Measurements from ENCODE around the gene FAM193A. TPM values are rescaled to one million over a fixed set of nuclear protein-coding genes. Genes with fewer than 3 reads are reported as not detected.
"Not testable (repeated sequence)": the region's sequence is repeated elsewhere in the genome, so short reads cannot be mapped to it uniquely, and the experiment has no call there.

FAM193A gene
- total and polyA plus RNA-seq, 11 donors = 9.7 to 21.0 (median 16.3) TPM

GRCh38 chr4:2733001-2733843 is 196.8 kb downstream of the FAM193A start:
- DNase-seq (no peak), ATAC-seq (peak in 1 of 4 donors; percentile 38)
- no peak overlapping the region for H3K4me3 ChIP-seq
- TF ChIP-seq CTCF (IDR thresholded peaks at IDR 0.05) = no peak
- no peak for TF ChIP-seq POLR2A (IDR thresholded peaks at IDR 0.05)
- H3K36me3 ChIP-seq = peaks cover 0 to 52% (median 44%) of the 10 kb centered on the region in 9 donors
- intact Hi-C loops (cut with DNase I) = no loop called here
- H3K27me3 ChIP-seq = no peaks in the 10 kb centered on the region
- peaks cover 0 to 14% (median 4%) of the 10 kb centered on the region in 12 donors for H3K9me3 ChIP-seq
- 87 to 89% (median 89%) methylated on average over 18 to 21 of the region's 21 CpGs for WGBS, 4 donors
- H3K27ac ChIP-seq = no peak overlapping the region
- H3K4me1 ChIP-seq = peaks cover 0 to 7% (median 0%) of the 10 kb centered on the region in 12 donors

GRCh38 chr4:2733844-2734574 is 197.6 kb downstream of the FAM193A start:
- TF ChIP-seq POLR2A (IDR thresholded peaks at IDR 0.05) (no peak), CTCF (IDR thresholded peaks at IDR 0.05) (no peak)
- intact Hi-C loops (cut with DNase I) = no loop called here
- ATAC-seq = peak in 1 of 4 donors; percentile 11

DNA sequence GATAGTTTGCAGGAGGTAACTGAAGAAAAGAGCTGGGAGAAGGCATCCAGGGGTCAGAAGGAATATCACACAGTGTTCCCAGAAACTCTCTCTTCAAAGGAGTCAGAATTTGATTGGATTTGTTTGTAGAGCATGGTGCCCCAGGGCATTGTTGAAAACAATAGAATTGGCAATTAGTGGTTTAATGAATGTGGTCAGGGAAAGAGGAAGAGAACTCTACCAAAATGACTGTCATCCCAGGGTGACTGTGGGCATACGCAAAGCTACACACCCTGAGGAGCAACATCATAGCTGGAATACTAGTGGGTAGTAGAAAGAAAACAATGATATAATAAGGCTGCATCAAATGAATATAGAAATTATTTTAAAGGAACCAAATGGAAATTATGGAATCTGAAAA is 198.2 kb downstream of the FAM193A start:
- 84 to 100% (median 95%) methylated on average over 1 of the region's 1 CpG for WGBS, 4 donors
- H3K9me3 ChIP-seq = peaks cover 0 to 14% (median 4%) of the 10 kb centered on the region in 12 donors
- TF ChIP-seq CTCF (IDR thresholded peaks at IDR 0.05) (no peak), POLR2A (IDR thresholded peaks at IDR 0.05) (no peak)
- H3K27me3 ChIP-seq = no peaks in the 10 kb centered on the region
- no peak for DNase-seq
- no peak overlapping the region for H3K4me3 ChIP-seq
- intact Hi-C loops (cut with DNase I) = no loop called here
- peaks cover 0 to 46% (median 37%) of the 10 kb centered on the region in 9 donors for H3K36me3 ChIP-seq
- H3K4me1 ChIP-seq = peaks cover 0 to 7% (median 0%) of the 10 kb centered on the region in 12 donors
- no peak for ATAC-seq
- no peak overlapping the region for H3K27ac ChIP-seq

More at GRCh38 chr4:2733844-2734574, 197.6 kb downstream of the FAM193A start:
- no peak for DNase-seq
- Histone ChIP-seq H3K4me1 (peaks cover 0 to 7% (median 0%) of the 10 kb centered on the region in 12 donors), H3K4me3 (no peak overlapping the region), H3K36me3 (peaks cover 0 to 52% (median 40%) of the 10 kb centered on the region in 9 donors), H3K27me3 (no peaks in the 10 kb centered on the region), H3K9me3 (peaks cover 0 to 14% (median 4%) of the 10 kb centered on the region in 12 donors), H3K27ac (no peak overlapping the region)
- WGBS, 4 donors = 84 to 100% (median 92%) methylated on average over 1 to 2 of the region's 2 CpGs

DNA sequence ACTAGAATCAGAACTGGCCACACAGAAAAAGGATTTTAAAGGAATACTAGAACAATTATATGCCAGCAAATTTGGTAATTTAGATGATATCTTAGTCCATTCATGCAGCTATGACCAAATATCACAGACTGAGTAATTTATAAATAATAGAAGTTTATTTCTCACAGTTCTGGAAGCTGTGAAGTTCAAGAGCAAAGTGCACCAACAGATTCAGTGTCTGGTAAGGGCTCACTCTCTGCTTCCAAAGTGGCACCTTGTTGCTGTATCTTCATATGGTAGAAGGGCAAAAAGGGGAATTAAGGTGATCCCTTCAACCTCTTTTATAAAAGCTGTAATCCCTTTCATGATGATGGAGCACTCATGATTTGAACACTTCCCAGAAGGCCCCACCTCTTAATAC is 199.4 kb downstream of the FAM193A start:
- no peak overlapping the region for H3K27ac ChIP-seq
- no peaks in the 10 kb centered on the region for H3K27me3 ChIP-seq
- H3K9me3 ChIP-seq = peaks cover 0 to 14% (median 4%) of the 10 kb centered on the region in 12 donors
- intact Hi-C loops (cut with DNase I) = no loop called here
- H3K4me3 ChIP-seq = no peak overlapping the region
- no peak for ATAC-seq
- no peak for DNase-seq
- H3K36me3 ChIP-seq = peaks cover 0 to 36% (median 27%) of the 10 kb centered on the region in 9 donors
- TF ChIP-seq CTCF (IDR thresholded peaks at IDR 0.05) = no peak
- TF ChIP-seq POLR2A (IDR thresholded peaks at IDR 0.05) = no peak
- H3K4me1 ChIP-seq = peaks cover 0 to 7% (median 0%) of the 10 kb centered on the region in 12 donors

GRCh38 chr4:2738296-2738695 is 201.8 kb downstream of the FAM193A start:
- intact Hi-C loops (cut with DNase I); H3K27ac ChIP-seq; H3K4me1 ChIP-seq; H3K4me3 ChIP-seq; H3K27me3 ChIP-seq; ATAC-seq: not testable (repeated sequence)
- peak in 2 of 5 donors; percentile 6 to 11 for DNase-seq
- Histone ChIP-seq H3K9me3 (peaks cover 0 to 14% (median 4%) of the 10 kb centered on the region in 12 donors), H3K36me3 (peaks cover 0 to 38% (median 21%) of the 10 kb centered on the region in 9 donors)
- 94 to 100% (median 97%) methylated on average over 2 of the region's 2 CpGs for WGBS, 4 donors
